Mucosa of descending colon (tissue), 3 donors: ENCODE measurements around the gene NFIX. TPM values are rescaled to one million over a fixed set of nuclear protein-coding genes. Genes with fewer than 3 reads are reported as not detected.

Experiments used
- ATAC-seq: fragments of 200-7000 bp; cut with Tn5 transposase; one replicate; pipeline ENCODE4 v1.9.1; 2020; ENCODE audit warnings: mild to moderate bottlenecking, moderate library complexity
- DNase-seq, 3 donors: peaks; one replicate each; pipeline ENCODE4 v3.0.0-alpha.2; 2020
- H3K36me3 ChIP-seq: fragments of 200-600 bp; one replicate; pipeline ENCODE4 v1.8.0; 2021; ENCODE audit warnings: low read depth, mild to moderate bottlenecking
- H3K4me1 ChIP-seq: fragments of 200-600 bp; one replicate; pipeline ENCODE4 v1.8.0; 2021; ENCODE audit warnings: low read depth, mild to moderate bottlenecking
- H3K4me3 ChIP-seq: fragments of 200-600 bp; one replicate; pipeline ENCODE4 v1.8.0; 2021; ENCODE audit warnings: mild to moderate bottlenecking
- H3K9me3 ChIP-seq: fragments of 200-600 bp; one replicate; pipeline ENCODE4 v1.8.0; 2021; ENCODE audit warnings: mild to moderate bottlenecking
- CTCF ChIP-seq: fragments of 200-600 bp; IDR thresholded peaks from one replicate; pipeline ENCODE4 v1.8.0; 2022; ENCODE audit warnings: antibody characterized with exemption, mild to moderate bottlenecking
- intact Hi-C, 2 donors: fragments of 100-400 bp; cut with DNase I in 1 of 2; cut with micrococcal nuclease in 1 of 2; formaldehyde crosslinking; loops; one replicate each; pipeline versions ENCODE4 v1.11.0 to v1.11.1; 2022; cut with DNase I, micrococcal nuclease
- total RNA-seq, 3 donors: library from RNA; stranded (reverse); fragmentation: NEBNext Ultra II Directional in 2 of 3; extraction: Animal tissue kit (Norgen Biotek cat#: 25700) in 2 of 3; gene quantifications; one replicate each; pipeline versions ENCODE4 v1.2.1 to v1.2.4, GENCODE V29; 2021 to 2023
- donor health status: DM: no; HTN: no; CAD: no; lungs with moderate emphysema.
- donor health status: DM: no; HTN: no; CAD: no.
- donor health status: DM: no; HTN: yes; CAD: no.

NFIX gene
- total RNA-seq, 3 donors from 2014 or later: 59.4 to 238 (median 64.6) TPM

GRCh38 chr19:13060233-13060963 lies 65.1 kb downstream of the NFIX start:
- peaks cover 34% of the 10 kb centered on the region for H3K4me1 ChIP-seq
- no peaks in the 10 kb centered on the region for H3K36me3 ChIP-seq
- ATAC-seq (peak; percentile 32), DNase-seq (peak in 1 of 3 donors; percentile 53)
- intact Hi-C loops: no loop called here
- no peak overlapping the region for H3K4me3 ChIP-seq
- H3K9me3 ChIP-seq: no peaks in the 10 kb centered on the region
- TF ChIP-seq CTCF: no peak

- no peak overlapping the region for H3K4me3 ChIP-seq
- no peaks in the 10 kb centered on the region for H3K36me3 ChIP-seq
- intact Hi-C loops: no loop called here
- ATAC-seq (peak; percentile 95), DNase-seq (peak; percentile 86 to 96 (median 91))
- H3K4me1 ChIP-seq: peaks cover 27% of the 10 kb centered on the region
- peak; percentile 94 for TF ChIP-seq CTCF
- no peaks in the 10 kb centered on the region for H3K9me3 ChIP-seq
Measured at GRCh38 chr19:13060964-13061927, 66.0 kb downstream of the NFIX start.

GRCh38 chr19:13062317-13062716 lies 67.0 kb downstream of the NFIX start:
- H3K9me3 ChIP-seq: no peaks in the 10 kb centered on the region
- no peaks in the 10 kb centered on the region for H3K36me3 ChIP-seq
- intact Hi-C loops: no loop called here
- DNase-seq (no peak), ATAC-seq (no peak)
- no peak overlapping the region for H3K4me3 ChIP-seq
- no peak for TF ChIP-seq CTCF
- peaks cover 26% of the 10 kb centered on the region for H3K4me1 ChIP-seq

- Histone ChIP-seq H3K9me3 (no peaks in the 10 kb centered on the region), H3K36me3 (no peaks in the 10 kb centered on the region), H3K4me1 (peaks cover 33% of the 10 kb centered on the region), H3K4me3 (no peak overlapping the region)
- no peak for TF ChIP-seq CTCF
- DNase-seq: no peak
- intact Hi-C loops: no loop called here
- no peak for ATAC-seq
Measured at GRCh38 chr19:13063461-13064091, 68.3 kb downstream of the NFIX start.

- Histone ChIP-seq H3K4me3 (no peak overlapping the region), H3K4me1 (peaks cover 33% of the 10 kb centered on the region), H3K36me3 (no peaks in the 10 kb centered on the region), H3K9me3 (no peaks in the 10 kb centered on the region)
- no peak for TF ChIP-seq CTCF
- intact Hi-C loops: no loop called here
- no peak for ATAC-seq
- no peak for DNase-seq
Measured at GRCh38 chr19:13064092-13064489, 68.8 kb downstream of the NFIX start.
